Spleen (tissue), 11 donors: ENCODE results near the gene LRRC40. TPM values are rescaled to one million over a fixed set of nuclear protein-coding genes. Genes with fewer than 3 reads are reported as not detected.
A peak's percentile ranks its signal among the peaks of the same experiment; 100 is the strongest.

Experiments used
- DNase-seq: peaks from one replicate; pipeline ENCODE4 v3.0.0-alpha.2; 2020
- H3K27ac ChIP-seq, 8 donors: fragments of 200-600 bp; sonication (generic) in 7 of 8; 1 replicate in 4 of 8; 2 replicates in 4 of 8; pipeline versions ENCODE4 v1.5.0 to v1.8.0; 2016 to 2021; ENCODE audit warnings: inconsistent platforms in 4 of 8, mild to moderate bottlenecking in 4 of 8, moderate library complexity in 1 of 8
- H3K27me3 ChIP-seq, 7 donors: fragments of 200-600 bp; sonication (generic) in 6 of 7; replicated peaks in 1 of 7; 1 replicate in 4 of 7; 2 replicates in 3 of 7; pipeline versions ENCODE4 v1.5.0 to v1.8.0; 2016 to 2021; ENCODE audit warnings: inconsistent platforms in 3 of 7, mild to moderate bottlenecking in 1 of 7
- H3K36me3 ChIP-seq, 6 donors: fragments of 200-600 bp; sonication (generic) in 5 of 6; 1 replicate in 4 of 6; 2 replicates in 2 of 6; pipeline versions ENCODE4 v1.5.0 to v1.8.0; 2016 to 2021; ENCODE audit warnings: inconsistent platforms in 2 of 6
- H3K4me1 ChIP-seq, 6 donors: fragments of 200-600 bp; sonication (generic) in 5 of 6; 1 replicate in 3 of 6; 2 replicates in 3 of 6; pipeline versions ENCODE4 v1.5.0 to v1.8.0; 2016 to 2021; ENCODE audit warnings: inconsistent platforms in 3 of 6
- H3K4me3 ChIP-seq, 8 donors: fragments of 200-600 bp; sonication (generic) in 7 of 8; 1 replicate in 4 of 8; 2 replicates in 4 of 8; pipeline versions ENCODE4 v1.5.0 to v1.8.0; 2016 to 2021; ENCODE audit warnings: inconsistent platforms in 4 of 8, mild to moderate bottlenecking in 4 of 8, moderate library complexity in 2 of 8
- H3K9me3 ChIP-seq, 8 donors: fragments of 200-600 bp; sonication (generic) in 7 of 8; 1 replicate in 4 of 8; 2 replicates in 4 of 8; pipeline versions ENCODE4 v1.5.0 to v1.8.0; 2016 to 2021; ENCODE audit warnings: inconsistent platforms in 4 of 8
- CTCF ChIP-seq, 11 experiments: fragments of 200-600 bp in 7 of 11; fragments of 450-650 bp in 4 of 11; sonication (generic) in 4 of 11; IDR thresholded peaks in 8 of 11; conservative IDR thresholded peaks in 3 of 11; 1 replicate in 7 of 11; 2 replicates in 4 of 11; pipeline versions ENCODE4 v1.4.0 to v1.8.0; 2016 to 2021; ENCODE audit warnings: antibody characterized with exemption in 11 of 11, inconsistent platforms in 4 of 11, mild to moderate bottlenecking in 1 of 11
- POLR2A ChIP-seq, 3 donors: fragments of 450-650 bp; IDR thresholded peaks; one replicate each; pipeline ENCODE4 v1.5.1; 2017; ENCODE audit warnings: antibody characterized with exemption in 3 of 3, mild to moderate bottlenecking in 1 of 3
- POLR2AphosphoS5 ChIP-seq, 3 donors: sonication (generic); formaldehyde crosslinking; IDR thresholded peaks; one replicate each; pipeline ENCODE4 v1.5.1; 2017; ENCODE audit warnings: antibody characterized with exemption in 3 of 3
- WGBS, 5 donors: extraction: QIAGEN DNeasy Blood & Tissue Kit in 3 of 5; methylation state at CpG; one replicate each; pipeline versions ENCODE4 v1.1.5 to v1.1.7; 2013 to 2018; 5-methylcytosine and 5-hydroxymethylcytosine counted together
- intact Hi-C: fragments of 100-400 bp; cut with DNase I; formaldehyde crosslinking; loops from one replicate; pipeline ENCODE4 v1.15.0; 2023; ENCODE audit warnings: low total_unique reads
- polyA plus RNA-seq, 3 donors: library from polyadenylated mRNA; stranded (reverse); fragments of 200-250 nt; gene quantifications; one replicate each; pipeline ENCODE4 v1.2.1, GENCODE V29; 2013
- total RNA-seq, 7 donors: library from RNA; depleted of rRNA in 3 of 7; stranded (reverse); fragments of >200 nt in 3 of 7; fragmentation: NEBNext Ultra II Directional in 4 of 7; extraction: Animal tissue kit (Norgen Biotek cat#: 25700) in 4 of 7; gene quantifications; one replicate each; pipeline versions ENCODE4 v1.1.0 to v1.2.1, GENCODE V29; 2016 to 2021
- donor health status: healthy with polysubstance abuse.
- donor health status: DM: no; HTN: no; CAD: no; lungs with moderate emphysema.
- donor health status: DM: no; HTN: no; CAD: no.
- donor health status: Bipolar disorder and iron deficiency.
- donor health status: healthy.
- donor health status: DM: no; HTN: no; CAD: no.
- donor health status: DM: yes; HTN: yes; CAD: no.

The LRRC40 gene
- total and polyA plus RNA-seq, 10 donors: 9.0 to 18.4 (median 12.0) TPM

DNA sequence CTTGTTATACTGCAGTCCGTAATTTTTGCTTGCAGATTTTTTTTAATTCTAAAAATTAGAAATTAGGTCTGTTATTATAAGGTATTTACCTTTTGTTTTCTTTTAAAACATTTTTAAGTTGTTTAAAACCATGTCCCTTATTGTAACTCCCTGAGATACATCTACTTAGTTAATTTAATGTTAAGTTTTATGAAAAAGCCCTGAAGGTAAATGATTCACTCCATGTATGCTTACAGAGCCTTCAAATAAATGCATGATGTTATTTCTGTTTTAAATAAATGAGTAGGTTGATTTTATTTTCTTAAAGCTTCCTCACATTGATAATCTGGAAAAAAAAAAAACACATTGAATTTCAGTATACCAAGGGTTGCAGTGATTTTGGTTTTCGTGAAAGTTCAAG, 23.3 kb upstream of the LRRC40 start:
- Histone ChIP-seq H3K9me3 (no peaks in the 10 kb centered on the region), H3K4me1 (peaks cover 15 to 69% (median 39%) of the 10 kb centered on the region in 6 donors), H3K27ac (no peak overlapping the region), H3K27me3 (no peaks in the 10 kb centered on the region), H3K4me3 (no peak overlapping the region), H3K36me3 (peaks cover 0 to 87% (median 64%) of the 10 kb centered on the region in 6 donors)
- WGBS, 5 donors: 87 to 96% (median 92%) methylated on average over 2 of the region's 2 CpGs
- DNase-seq: no peak
- intact Hi-C loops: no loop called here
- TF ChIP-seq POLR2A (IDR thresholded peaks at IDR 0.05) (no peak), POLR2AphosphoS5 (IDR thresholded peaks at IDR 0.05) (no peak), CTCF (IDR thresholded peaks at IDR 0.05 in 8 of 11, conservative IDR thresholded peaks at IDR 0.05 in 3 of 11) (no peak)

DNA sequence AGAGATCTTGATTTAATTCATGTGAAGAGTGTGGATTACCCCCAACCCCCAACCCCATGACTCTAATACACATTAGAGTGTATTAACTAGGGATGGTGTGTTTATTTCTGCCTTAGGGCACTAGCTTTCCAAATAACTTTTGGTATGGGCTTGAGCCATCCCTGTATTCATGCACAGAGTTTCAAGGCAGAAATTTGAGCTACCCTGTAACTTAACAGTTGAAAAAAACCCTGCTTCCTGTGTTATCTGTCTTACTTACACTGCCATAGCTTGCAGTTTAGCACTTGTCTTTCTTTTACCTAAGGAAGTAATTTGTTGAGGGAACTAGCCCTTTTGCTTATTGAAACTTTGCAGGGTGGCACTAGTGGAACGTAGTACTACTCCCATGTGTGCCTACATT, 22.1 kb upstream of the LRRC40 start:
- peaks cover 28 to 81% (median 51%) of the 10 kb centered on the region in 6 donors for H3K4me1 ChIP-seq
- DNase-seq: no peak
- TF ChIP-seq POLR2A (IDR thresholded peaks at IDR 0.05): no peak
- no peak for TF ChIP-seq POLR2AphosphoS5 (IDR thresholded peaks at IDR 0.05)
- no peak for TF ChIP-seq CTCF (IDR thresholded peaks at IDR 0.05 in 8 of 11, conservative IDR thresholded peaks at IDR 0.05 in 3 of 11)
- no peaks in the 10 kb centered on the region for H3K27me3 ChIP-seq
- peak overlapping the region in 1 of 8 donors; percentile 18 for H3K27ac ChIP-seq
- peaks cover 0 to 83% (median 52%) of the 10 kb centered on the region in 6 donors for H3K36me3 ChIP-seq
- intact Hi-C loops: no loop called here
- H3K9me3 ChIP-seq: no peaks in the 10 kb centered on the region
- 30 to 45% (median 36%) methylated on average over 1 of the region's 1 CpG for WGBS, 5 donors
- no peak overlapping the region for H3K4me3 ChIP-seq

DNA sequence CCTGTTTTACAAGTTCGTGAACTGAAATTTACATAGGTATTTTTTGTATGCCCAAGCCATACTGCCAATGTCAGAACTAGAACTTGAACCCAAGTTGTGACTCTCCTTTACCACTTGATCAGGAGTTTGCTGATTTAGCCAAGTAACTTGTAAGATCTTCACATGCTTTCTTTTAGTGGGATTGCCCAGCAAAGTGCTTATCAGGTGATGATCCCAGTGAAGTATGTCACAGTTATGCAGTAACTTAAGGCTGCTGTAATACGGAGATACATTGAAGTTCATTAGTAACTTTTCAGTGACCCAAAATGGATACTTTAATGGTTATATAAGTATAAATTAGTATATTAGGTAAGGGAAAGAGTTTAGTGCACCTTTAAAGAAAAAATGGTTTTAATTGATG, 19.6 kb upstream of the LRRC40 start:
- TF ChIP-seq CTCF (IDR thresholded peaks at IDR 0.05 in 8 of 11, conservative IDR thresholded peaks at IDR 0.05 in 3 of 11): no peak
- no peak for TF ChIP-seq POLR2A (IDR thresholded peaks at IDR 0.05)
- TF ChIP-seq POLR2AphosphoS5 (IDR thresholded peaks at IDR 0.05): no peak
- no peak overlapping the region for H3K4me3 ChIP-seq
- WGBS, 5 donors: 79 to 96% (median 91%) methylated on average over 2 of the region's 2 CpGs
- peaks cover 30 to 92% (median 66%) of the 10 kb centered on the region in 6 donors for H3K4me1 ChIP-seq
- no peaks in the 10 kb centered on the region for H3K27me3 ChIP-seq
- no peak for DNase-seq
- H3K27ac ChIP-seq: no peak overlapping the region
- peaks cover 0 to 58% (median 28%) of the 10 kb centered on the region in 6 donors for H3K36me3 ChIP-seq
- intact Hi-C loops: no loop called here
- no peaks in the 10 kb centered on the region for H3K9me3 ChIP-seq

DNA sequence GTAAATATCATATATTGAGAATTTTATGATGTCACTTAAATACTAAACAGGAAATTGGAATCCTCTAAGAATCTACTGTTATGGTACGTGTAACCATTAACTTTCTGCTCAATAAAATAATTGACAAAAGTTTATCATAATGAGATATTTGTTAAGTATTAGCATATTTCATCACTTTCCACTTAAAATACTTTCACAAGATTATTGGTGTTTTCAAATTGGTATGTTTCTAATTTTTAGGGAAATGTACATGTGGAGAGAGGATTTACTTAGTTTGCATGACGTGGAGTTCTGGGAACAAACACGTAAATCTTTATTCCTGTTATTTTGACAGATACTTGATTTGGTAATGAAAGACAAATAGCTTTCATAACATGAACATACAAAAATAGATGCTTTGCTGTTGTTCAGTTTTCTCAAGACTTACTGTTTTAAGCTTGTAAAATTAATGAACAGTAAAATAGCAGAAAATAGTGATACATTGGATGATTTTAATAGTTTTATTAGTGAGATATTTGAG, 17.4 kb upstream of the LRRC40 start:
- 16 to 39% (median 21%) methylated on average over 3 of the region's 3 CpGs for WGBS, 5 donors
- H3K4me1 ChIP-seq: peaks cover 27 to 78% (median 57%) of the 10 kb centered on the region in 6 donors
- no peaks in the 10 kb centered on the region for H3K9me3 ChIP-seq
- intact Hi-C loops: no loop called here
- H3K27ac ChIP-seq: peak overlapping the region in 7 of 8 donors; percentile 10 to 99 (median 97)
- peak overlapping the region in 4 of 8 donors; percentile 63 to 84 (median 67) for H3K4me3 ChIP-seq
- H3K27me3 ChIP-seq: no peaks in the 10 kb centered on the region
- H3K36me3 ChIP-seq: peaks cover 0 to 38% (median 11%) of the 10 kb centered on the region in 6 donors
- TF ChIP-seq POLR2A (IDR thresholded peaks at IDR 0.05) (no peak), POLR2AphosphoS5 (IDR thresholded peaks at IDR 0.05) (no peak), CTCF (IDR thresholded peaks at IDR 0.05 in 8 of 11, conservative IDR thresholded peaks at IDR 0.05 in 3 of 11) (no peak)
- no peak for DNase-seq
